GM21526 (cell line): ENCODE measurements around the gene NELL2.
"Not testable (repeated sequence)": the region's sequence is repeated elsewhere in the genome, so short reads cannot be mapped to it uniquely, and the experiment has no call there.

Experiments used
- ATAC-seq: cut with Tn5 transposase; IDR thresholded peaks from one replicate; pipeline ENCODE4 v1.9.1; 2021; ENCODE audit warnings: moderate library complexity; ENCODE audit not compliant: unreplicated experiment, low FRiP score

NELL2 gene

DNA sequence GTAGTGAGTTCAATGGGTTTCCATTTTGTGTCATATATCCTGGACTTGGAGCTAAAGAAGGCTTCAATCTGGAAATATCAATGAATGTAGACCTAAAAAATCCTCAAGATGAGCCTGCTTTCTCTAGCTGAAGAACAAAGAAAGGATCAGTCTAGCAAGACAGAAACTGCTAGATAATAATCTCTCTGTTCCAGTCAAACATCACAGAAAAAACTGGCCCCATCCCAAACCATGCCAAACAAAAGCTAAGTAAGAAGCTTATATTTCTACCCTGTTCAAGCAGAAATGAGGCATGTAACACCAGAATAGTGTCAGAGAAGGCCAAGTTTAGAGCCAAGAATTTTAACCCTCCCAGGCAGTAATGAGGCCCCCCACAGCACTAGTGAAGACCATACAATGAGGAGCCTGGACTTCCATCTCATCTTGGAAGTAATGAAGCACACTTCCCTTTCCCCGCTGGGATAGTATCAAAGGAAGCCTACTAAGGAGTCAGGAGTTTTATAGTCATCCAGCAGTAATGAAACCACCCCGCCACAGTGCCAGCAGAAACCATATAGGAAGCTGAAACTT lies 95.8 kb downstream of the NELL2 start:
- no peak for ATAC-seq

DNA sequence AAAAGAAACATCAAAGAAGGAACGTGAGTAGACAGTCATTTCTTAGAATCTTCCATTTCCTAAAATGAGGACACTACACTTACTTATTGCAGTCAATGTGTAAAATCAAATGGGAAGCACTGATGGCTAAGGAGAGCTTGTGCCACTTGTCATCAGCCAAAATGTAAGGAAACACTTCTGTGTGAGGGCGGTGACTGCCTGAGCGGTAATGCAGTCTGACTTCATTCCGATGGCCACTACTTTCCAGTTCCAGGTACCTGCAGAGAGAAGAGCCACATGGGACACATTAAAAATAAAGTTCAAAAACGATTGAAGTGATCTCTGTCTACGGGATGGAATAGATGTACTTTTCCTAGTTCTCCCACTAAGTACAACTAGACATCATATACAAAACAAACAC lies 96.3 kb downstream of the NELL2 start:
- no peak for ATAC-seq

DNA sequence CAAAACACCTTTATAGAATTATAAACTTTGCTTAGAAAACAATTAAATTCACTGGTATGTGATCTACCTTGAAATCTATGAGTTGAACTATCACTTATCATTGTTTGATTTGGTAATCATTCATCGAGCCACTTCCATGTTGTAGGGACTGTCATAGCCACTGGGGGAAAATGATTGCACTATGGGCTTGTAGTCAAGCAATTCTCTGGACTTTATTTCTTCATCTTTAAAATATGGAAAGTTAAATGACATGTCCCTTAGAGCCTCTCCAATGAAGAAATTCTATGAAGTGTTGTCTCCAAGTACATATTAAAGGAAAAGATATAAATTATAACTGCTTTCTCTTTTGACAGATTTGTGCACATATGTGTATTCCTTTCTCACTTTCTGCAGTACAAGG lies 97.3 kb downstream of the NELL2 start:
- ATAC-seq: no peak

DNA sequence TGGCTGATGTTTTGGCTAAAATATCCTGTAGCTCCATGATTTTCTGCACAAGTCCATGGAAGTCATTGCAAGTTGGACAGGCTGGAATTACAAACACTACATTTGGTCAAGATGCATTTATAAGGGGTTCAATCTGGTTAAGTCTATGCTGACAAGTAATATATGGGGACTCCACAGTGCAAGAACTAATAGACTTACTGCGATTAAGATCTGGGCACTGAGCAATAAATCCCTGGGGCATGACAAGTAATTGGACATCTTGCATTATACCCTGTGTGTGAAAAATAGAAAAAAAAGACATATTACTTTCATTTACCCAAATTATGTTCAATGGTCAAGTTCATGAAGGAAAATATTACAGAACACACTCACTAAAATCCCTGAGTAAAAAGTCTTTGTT lies 99.1 kb downstream of the NELL2 start:
- no peak for ATAC-seq

DNA sequence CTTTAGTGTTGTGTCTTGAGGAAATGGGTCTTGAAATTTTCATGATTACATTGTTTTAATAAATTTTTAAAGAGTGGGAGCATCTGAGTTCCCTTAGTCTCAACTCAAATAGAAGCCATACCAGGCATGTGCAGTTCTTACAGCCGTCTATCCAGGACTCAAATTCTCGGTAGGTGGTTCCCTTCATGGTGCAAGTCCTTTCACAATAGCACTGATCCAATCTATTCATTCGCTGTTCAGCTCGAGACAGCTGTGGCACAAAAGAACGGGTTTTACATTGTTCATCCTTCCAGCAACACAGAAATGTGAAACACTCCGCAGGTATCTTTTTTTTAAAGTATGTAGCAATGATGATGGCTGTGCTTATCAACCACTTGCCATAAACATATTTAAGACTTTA lies 100.2 kb downstream of the NELL2 start:
- no peak for ATAC-seq

DNA sequence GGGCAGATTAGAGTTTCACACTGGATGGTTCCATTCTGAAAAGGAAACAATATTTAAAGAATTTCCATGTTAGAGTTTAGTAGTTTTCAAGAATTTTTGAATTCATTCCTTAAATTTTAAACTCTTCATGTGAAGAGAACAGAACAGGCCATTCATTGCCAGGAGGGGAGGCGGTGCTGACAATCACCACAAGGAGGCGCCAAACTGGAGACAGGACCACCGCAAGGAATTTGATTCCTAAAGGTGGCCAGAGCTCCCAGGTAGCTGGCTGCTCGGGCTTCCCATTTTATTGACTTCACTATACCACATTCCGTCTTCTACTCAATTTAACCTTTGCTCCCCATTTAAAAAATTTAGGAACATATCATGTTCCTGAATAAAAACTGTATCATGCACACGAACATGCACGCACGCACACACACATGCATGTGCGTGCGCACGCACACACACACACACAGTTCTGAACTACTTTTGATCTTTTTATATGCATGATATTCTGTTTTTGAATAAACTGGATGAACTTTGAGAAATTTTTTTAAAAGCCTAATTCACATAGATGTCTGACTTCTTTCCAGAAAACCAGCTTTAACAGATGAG lies 101.2 kb downstream of the NELL2 start:
- ATAC-seq: no peak

DNA sequence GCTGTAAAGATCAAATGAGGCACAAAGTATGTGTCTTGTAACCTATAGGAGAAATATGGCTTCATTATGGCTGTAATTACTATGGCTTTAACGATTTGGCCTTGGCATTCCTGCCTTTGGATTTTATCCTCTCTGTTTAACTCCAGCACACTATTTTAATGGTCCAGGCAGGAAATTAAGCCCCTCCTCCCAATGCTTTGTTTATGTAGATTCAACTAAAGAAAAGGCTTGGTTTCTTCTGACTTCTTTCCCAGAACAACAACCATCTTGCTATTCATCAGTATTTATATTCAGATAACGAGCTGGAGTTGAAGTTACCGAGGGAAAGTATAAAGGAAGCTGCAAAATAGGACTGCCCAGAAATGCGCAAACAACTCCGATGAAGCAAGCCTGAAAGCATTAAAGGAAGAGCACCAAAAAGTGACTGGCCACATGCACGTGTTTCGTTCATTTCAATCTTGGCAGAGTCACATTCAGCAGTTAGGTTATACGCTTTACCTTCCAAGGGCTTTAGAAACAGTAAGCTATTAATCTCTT lies 104.6 kb downstream of the NELL2 start:
- ATAC-seq: no peak

DNA sequence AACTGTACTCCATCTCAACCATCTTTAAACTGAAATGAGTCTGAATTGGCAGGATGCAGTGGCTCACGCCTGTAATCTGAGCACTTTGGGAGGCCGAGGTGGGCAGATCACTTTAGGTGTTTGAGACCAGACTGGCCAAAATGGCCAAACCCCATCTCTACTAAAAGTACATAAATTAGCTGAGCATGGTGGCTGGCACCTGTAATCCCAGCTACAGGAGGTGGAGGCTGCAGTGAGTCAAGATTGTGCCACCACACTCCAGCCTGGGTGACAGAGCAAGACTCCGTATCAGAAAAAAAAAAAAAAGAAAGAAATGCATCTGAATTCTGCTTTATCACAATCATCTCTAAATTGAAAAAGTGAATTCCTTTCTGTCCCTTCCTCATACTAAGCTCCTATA lies 110.3 kb downstream of the NELL2 start:
- no peak for ATAC-seq

DNA sequence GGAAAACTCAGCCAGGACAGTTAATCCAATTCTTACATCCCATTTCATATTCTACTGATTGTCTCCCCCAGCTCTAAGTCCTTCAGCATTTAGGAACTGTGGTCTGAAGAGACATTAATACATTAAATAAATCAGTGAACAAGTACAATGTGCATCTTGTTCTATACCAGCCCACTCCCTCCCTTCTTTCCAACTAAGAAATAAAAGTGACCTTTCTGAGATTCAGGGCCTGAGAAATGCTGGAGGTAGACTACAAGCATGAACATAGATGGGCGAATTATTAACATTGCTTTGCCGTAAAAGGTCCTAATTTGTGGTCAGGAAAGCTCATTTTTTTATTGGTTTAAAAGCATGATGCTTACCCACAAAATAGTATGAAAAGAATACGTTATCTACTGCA lies 113.1 kb downstream of the NELL2 start:
- ATAC-seq: no peak

DNA sequence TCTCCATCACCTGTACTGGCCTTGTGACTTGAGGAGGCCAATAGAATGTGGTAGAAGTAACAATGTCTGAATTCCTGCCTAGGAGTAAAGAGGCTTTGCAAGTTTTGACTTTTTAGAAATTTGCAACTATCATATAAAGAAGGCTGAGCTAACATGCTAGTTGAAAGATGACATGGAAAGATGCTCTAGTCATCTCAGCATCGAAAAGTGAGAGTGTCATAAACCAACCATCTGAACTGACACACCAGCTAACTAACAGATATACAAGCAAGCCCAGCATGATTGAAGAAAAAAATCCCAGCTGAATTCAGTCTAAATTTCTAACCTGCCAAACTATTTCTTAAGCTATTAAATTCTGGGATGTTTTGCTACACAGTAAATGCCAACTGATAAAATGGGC lies 116.8 kb downstream of the NELL2 start:
- ATAC-seq: no peak

DNA sequence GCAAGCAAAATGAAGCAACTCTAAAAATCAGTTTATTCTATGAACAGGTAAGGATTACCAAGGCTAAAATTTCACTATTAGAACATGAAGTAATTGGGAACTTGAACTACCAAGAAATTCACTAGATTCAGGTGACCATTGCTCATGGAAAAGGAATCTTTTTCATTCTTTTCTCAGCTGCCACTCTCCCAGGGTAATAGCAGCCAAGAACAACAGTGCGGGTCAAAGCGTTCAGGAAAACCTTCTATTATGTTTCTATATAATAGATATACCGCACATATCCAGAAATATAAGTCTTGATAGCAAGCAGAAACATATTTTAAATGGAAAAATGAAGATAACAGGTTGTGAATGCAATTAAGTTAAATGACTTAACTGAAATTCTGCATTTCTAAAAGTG lies 125.6 kb downstream of the NELL2 start:
- no peak for ATAC-seq

DNA sequence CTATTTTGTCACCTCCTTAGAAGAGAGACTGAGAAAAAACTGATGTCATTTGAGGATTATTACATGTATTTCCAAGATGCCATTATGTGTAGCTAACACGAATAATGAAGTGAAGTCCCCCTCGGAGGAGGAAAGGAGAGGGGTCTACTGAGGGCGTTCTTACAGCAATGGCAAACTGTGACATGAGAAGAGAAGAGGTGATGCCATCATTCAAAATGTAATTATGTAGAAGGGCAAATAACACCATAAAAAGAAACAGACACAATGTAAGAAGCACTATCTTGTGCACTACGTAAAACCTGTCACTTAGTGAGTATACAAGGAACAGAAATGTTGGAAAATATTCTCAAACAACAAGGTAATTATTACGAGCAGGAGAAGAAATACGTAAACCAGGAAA lies 126.5 kb downstream of the NELL2 start:
- ATAC-seq: no peak

DNA sequence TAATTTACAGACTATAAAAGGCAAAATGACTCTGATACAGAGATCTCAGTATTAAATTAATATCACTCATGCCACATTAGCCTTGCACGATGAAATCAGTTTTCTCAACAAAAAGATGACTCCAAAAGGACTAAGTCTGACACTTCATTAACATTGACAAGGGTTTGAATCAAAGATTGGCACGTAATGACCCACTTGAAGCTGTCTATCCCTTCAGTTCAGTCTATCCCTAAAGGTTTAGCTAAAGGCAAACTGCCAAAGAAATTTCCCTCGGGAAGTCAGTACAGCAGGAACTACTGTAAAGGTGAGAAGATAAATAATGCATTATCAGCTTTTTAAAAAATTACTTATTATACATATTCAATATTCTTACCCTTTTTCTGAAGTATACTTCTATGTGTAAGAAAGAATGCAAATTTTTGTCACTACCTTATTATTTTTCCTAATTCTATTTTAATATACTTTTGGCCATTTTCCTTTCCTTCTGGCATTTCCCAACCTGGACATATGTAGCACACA lies 127.1 kb downstream of the NELL2 start:
- no peak for ATAC-seq

DNA sequence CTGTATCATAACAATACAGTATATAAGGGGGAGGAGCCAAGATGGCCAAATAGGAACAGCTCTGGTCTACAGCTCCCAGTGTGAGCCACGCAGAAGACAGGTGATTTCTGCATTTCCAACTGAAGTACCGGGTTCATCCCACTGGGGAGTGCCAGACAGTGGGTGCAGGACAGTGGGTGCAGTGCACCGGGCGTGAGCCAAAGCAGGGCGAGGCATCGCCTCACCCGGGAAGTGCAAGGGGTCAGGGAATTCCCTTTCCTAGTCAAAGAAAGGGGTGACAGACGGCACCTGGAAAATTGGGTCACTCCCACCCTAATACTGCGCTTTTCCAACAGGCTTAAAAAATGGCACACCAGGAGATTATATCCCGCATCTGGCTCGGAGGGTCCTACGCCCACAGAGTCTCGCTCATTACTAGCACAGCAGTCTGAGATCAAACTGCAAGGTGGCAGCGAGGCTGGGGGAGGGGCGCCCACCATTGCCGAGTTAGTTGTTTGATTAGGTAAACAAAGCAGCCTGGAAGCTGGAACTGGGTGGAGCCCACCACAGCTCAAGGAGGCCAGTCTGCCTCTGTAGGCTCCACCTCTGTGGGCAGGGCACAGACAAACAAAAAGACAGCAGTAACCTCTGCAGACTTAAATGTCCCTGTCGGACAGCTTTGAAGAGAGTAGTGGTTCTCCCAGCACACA lies 134.7 kb downstream of the NELL2 start:
- ATAC-seq: not testable (repeated sequence)

DNA sequence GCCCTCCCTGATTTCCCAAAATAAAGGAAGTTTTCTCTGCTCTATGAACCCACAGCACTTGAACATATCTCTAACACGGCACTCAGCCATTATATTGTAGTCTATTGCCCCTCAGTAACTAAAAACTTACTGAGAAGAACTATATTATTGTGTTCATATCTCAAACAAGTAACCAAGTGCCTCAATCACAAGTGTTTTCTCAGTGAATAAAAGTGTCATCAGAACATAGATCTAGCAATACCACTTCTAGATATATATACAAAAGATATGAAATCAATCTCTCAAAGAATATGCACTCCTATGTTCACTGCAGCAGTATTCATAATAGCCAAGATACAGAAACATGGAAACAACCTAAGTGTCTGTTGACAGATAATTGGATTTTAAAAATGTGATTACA lies 138.1 kb downstream of the NELL2 start:
- no peak for ATAC-seq

DNA sequence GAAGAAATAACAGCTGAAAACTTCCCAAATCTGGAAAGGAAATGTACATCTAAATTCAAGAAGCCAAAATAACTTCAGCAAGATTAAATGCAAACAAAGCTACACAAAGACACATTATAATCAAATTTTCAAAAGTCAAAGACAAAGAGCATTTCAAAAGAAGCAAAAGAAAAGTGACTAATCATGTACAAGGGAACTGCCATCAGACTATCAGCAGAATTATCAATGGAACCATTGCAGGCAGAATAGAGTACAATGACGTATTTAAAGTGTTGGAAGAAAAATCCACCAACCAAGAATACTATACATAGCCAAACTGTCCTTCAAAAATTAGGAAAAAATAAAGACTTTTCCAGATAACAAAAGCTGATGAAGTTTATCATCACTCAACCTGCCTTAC lies 147.5 kb downstream of the NELL2 start:
- no peak for ATAC-seq

DNA sequence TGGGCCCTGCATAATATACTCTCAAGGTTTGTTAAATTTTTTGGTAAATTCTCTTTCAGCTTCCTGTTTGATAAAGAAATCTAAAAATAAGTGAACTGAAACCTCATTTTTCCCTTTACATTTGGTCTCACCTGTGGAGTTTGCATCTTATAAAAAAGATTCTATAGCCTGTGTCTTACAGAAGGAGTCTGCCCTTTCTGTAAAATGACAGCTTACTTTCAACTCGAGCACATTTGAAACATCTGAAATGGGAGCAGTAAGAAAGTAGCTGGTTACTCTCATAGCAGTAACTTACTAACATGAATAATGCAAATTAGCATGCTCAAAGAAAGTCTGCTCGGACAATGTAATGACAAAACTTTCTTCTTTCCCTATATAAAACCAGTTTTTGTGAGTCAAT lies 155.8 kb downstream of the NELL2 start:
- no peak for ATAC-seq

DNA sequence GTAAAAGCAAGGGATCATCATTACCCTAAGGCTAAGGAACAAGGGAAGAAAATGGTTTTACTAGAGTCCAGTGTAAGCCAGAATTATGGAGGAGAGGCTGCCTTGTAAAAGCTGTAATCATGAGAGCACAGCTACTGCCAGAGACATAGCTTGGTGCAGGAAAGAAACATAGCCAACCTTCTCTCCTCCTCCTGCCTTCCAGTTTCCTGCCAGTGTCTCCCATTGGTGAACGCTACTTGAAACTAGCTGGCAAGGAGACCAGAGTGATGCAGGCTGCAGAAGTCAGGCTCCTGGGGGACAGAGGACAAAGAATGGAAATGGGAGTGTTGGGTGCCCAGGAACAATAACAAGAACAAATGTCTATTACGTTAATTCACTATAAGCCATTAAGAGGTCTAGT lies 158.5 kb downstream of the NELL2 start:
- no peak for ATAC-seq

DNA sequence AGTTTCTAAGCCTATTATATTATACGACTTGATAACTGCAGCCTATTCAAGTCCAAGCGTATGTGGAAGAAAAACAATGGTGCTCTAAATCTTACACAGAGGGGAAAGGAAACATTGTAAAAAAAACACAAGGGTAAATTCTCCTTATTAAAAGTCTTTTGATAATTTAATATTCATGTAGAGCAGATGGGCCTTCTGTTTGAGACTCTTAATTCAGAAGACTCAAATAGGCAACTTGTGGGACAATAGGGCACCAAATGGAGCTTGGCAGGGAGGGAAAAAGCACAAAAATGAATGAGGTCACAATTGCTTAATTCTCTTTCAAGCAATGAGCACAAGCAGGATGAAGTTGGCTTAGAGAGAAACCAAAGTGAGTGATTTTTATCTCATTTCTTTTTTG lies 159.4 kb downstream of the NELL2 start:
- no peak for ATAC-seq

DNA sequence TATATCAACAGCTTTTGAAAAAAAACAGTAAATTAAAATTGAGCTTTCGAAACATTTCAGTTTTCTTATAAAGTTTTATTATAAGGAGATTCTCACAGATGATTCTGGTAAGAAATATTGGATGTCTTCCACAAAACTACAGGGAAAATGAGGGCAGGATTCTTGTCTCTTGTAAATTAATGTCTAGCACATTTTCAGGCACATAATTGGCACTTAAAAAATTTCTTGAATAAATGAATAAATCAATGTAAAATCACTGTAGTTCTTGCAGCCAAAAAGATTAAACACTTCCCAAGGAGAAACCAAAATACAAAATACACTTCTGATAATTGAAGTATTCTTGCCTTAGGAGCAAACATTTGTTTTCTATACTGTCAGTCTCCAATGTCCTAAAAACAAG lies 164.4 kb downstream of the NELL2 start:
- no peak for ATAC-seq

DNA sequence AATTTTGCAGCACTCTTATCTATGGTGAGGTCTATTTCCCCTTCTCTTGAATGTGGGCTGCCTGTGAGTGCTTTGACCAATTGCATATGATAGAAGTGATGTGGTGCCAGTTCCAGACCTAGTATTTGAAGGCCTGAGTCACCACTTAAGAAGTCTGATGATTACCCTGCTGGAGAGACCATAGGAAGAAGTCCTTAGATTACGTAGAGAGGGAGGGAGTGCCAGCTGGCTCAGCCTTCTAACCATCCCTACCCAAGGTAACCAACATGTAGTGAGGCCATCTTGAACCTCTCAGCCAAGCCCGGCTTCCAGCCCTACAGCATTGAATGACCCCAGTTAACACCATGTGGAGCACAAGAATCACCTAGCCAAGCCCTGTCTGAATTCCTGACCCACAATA lies 166.9 kb downstream of the NELL2 start:
- no peak for ATAC-seq

DNA sequence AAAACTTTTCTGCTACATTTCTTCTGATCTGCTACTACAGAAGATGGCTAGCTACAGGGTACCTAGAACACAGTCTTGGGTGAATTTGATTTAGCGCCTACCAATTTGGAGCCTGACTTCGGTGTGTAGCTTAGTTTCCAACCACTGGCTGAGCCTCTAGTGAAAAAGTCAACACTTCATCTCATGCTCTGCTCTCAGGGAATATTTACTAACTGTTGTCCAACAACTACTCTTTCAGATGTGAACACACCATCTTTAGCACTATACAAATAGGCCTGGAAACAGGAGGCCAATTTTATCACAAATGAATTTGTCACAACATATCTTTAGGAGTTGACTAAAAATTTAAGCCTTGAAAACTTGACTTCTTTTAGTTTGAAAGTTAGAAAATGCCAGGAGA lies 167.9 kb downstream of the NELL2 start:
- ATAC-seq: no peak
